Measurements from ENCODE around the gene VWA5B1. TPM values are rescaled to one million over a fixed set of nuclear protein-coding genes. Genes with fewer than 3 reads are reported as not detected.
"Not testable (repeated sequence)": the region's sequence is repeated elsewhere in the genome, so short reads cannot be mapped to it uniquely, and the experiment has no call there.

Gene VWA5B1, protein sequence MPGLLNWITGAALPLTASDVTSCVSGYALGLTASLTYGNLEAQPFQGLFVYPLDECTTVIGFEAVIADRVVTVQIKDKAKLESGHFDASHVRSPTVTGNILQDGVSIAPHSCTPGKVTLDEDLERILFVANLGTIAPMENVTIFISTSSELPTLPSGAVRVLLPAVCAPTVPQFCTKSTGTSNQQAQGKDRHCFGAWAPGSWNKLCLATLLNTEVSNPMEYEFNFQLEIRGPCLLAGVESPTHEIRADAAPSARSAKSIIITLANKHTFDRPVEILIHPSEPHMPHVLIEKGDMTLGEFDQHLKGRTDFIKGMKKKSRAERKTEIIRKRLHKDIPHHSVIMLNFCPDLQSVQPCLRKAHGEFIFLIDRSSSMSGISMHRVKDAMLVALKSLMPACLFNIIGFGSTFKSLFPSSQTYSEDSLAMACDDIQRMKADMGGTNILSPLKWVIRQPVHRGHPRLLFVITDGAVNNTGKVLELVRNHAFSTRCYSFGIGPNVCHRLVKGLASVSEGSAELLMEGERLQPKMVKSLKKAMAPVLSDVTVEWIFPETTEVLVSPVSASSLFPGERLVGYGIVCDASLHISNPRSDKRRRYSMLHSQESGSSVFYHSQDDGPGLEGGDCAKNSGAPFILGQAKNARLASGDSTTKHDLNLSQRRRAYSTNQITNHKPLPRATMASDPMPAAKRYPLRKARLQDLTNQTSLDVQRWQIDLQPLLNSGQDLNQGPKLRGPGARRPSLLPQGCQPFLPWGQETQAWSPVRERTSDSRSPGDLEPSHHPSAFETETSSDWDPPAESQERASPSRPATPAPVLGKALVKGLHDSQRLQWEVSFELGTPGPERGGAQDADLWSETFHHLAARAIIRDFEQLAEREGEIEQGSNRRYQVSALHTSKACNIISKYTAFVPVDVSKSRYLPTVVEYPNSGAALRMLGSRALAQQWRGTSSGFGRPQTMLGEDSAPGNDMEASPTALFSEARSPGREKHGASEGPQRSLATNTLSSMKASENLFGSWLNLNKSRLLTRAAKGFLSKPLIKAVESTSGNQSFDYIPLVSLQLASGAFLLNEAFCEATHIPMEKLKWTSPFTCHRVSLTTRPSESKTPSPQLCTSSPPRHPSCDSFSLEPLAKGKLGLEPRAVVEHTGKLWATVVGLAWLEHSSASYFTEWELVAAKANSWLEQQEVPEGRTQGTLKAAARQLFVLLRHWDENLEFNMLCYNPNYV
- 1 to 10 TPM in 3 of 4 donors, under 1 TPM in 1; 0.91 to 1.6 (median 1.3) TPM for polyA plus RNA-seq (ENCODE audit: insufficient read length in 4 of 4)

DNA sequence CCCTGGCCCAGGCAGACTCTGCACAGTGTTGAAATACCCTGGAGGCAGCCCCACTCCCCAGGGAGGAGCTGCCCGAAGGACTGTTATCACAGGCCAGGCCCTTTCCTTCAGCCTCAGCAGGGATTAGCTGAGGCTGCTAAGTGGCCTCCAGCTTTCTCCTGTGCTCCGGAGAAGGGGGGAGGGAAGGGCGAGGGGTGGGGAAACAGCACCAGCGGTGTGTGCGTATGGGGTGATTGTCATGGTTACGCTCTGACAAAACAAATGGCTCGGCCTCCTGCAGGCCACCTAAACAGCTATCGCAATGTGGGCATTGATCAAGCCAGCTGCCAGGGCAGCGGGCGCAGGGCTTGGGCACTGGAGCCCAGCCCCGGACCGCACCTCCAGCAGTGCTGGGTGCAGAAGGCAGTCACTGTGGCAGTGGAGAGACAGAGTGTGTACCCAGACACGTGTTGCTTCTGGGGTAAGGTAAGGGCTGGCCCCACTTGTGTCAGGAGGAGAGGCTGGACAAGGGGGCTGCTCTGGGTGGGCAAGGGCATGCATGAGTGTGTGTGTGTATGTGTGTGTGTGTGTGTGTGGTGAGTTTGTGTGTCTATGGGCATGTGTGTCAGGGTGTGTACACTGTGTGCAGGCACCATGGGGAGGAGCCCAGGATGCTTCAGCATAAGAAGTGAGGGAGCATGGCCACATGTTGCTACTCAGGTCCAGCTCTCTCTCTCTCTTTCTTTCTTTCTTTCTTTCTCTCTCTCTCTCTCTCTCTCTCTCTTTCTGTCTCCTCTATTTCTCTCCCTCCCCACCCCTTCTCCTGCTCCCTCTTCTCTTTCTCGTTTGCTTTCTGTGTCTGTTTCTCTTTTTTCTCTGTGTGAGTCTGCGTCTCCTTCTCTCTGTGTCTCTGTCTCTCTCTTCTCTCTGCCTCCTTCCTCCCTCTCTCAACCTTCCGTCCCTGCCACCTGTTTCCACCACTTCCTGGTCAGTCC is at the start of gene VWA5B1:
VWA5B1 (plus strand) TSS at position 252 of the 974 bp plus-strand sequence. CDS start 19,727 bp downstream, outside the sequence.
- DNase-seq (ENCODE audit: low read depth in 4 of 4, low spot score in 3 of 4): peak; percentile 22 to 33 (median 26)

GRCh38 chr1:20242890-20243479 is 47.7 kb upstream of the VWA5B1 start:
- no peak for DNase-seq (ENCODE audit: low read depth in 4 of 4, low spot score in 3 of 4)

DNA sequence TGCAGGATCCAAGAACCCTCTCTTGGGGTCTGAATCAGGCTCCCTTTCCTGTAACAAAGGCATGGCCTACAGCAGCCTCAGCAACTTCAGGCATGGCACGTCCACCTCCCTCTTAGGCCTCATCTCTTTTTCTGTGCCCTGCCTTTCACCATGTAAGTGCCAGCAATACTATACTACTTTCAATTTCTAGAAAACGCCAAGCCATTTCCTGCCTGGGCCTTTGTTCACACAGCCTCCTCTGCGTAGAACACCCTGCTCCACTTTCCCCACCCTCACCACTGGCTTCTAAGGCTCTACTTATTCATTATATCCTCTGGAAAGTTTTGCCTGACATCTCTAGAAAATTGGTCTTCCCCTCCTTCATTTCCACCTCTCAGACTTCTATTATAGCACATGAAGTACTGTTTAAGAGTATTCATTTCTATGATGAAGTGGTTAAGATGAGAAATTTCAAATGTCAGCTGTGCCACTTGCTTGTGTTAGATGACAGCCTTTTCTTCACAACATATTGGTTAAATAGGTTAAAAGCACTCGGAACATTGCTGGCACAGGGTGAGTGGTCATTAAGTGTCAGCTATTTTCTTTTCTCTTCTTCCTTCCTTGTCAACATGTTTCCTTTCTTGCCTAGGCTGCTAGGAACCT is 41.6 kb upstream of the VWA5B1 start:
- DNase-seq (ENCODE audit: low read depth in 4 of 4, low spot score in 3 of 4): no peak

GRCh38 chr1:20250340-20250989 is 40.2 kb upstream of the VWA5B1 start:
- DNase-seq (ENCODE audit: low read depth in 4 of 4, low spot score in 3 of 4): no peak

- no peak for DNase-seq (ENCODE audit: low read depth in 4 of 4, low spot score in 3 of 4)
Measured at GRCh38 chr1:20252587-20252986, 38.1 kb upstream of the VWA5B1 start.

DNA sequence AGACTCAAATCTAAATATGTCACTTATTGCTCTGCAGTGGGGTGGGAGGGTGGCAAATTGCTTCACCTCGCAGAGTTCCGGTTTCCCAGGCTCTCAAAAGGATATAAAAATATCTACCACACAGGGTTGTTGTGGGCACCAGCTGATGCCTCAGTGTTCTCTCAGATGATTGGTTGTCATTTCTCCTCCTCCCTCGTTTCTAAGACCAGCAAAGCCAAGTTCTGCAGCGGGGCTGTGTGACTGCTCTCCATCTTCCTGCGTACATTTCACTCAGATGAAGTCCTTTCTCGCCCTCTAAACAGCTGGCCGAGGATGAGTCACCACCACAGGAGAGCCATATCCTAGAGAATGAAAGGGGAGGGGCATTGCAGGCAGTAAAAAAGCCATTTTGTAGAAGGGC is 35.0 kb upstream of the VWA5B1 start:
- no peak for DNase-seq (ENCODE audit: low read depth in 4 of 4, low spot score in 3 of 4)

- DNase-seq (ENCODE audit: low read depth in 4 of 4, low spot score in 3 of 4): no peak
Measured at GRCh38 chr1:20259646-20260045, 31.0 kb upstream of the VWA5B1 start.

GRCh38 chr1:20261095-20261494 is 29.6 kb upstream of the VWA5B1 start:
- DNase-seq (ENCODE audit: low read depth in 4 of 4, low spot score in 3 of 4): no peak

GRCh38 chr1:20262810-20263534 is 27.7 kb upstream of the VWA5B1 start:
- DNase-seq (ENCODE audit: low read depth in 4 of 4, low spot score in 3 of 4): no peak

- DNase-seq (ENCODE audit: low read depth in 4 of 4, low spot score in 3 of 4): no peak
Measured at GRCh38 chr1:20265250-20265649, 25.4 kb upstream of the VWA5B1 start.

DNA sequence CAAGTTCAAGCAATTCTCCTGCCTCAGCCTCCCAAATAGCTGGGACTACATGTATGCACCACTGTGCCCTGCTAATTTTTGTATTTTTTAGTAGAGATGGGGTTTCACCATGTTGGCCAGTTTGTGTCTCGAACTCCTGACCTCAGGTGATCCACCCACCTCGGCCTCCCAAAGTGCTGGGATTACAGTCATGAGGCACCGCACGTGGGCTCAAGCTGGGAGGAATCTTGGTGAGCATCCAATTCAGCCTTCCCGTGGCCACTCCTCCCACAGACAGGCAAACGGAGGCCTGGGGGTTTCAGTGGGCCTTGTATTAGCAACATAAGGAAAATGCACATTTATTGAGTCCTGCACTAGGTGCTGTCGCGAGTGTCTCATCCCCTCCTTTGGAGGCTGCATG is 24.5 kb upstream of the VWA5B1 start:
- DNase-seq (ENCODE audit: low read depth in 4 of 4, low spot score in 3 of 4): no peak

DNA sequence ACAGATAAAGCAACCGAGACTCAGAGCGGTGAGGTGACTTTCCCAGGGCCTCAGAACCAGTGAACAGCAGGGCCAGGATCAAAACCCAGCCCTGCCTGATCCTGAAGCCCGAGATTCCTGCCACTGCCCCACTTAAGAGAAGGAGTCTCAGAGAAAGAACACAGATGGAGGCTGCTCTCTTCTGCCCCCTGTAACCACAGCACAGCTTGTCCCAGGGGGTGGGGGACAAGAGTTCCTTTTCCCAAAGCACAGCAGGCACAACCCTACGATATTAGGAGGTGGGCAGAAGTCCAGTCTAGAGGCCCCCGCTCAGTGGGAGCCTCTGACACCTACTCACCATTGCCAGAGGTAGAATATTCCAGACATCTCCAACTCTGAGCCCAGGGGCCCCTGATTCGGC is 24.0 kb upstream of the VWA5B1 start:
- DNase-seq (ENCODE audit: low read depth in 4 of 4, low spot score in 3 of 4): no peak

- no peak for DNase-seq (ENCODE audit: low read depth in 4 of 4, low spot score in 3 of 4)
Measured at GRCh38 chr1:20271498-20272400, 18.9 kb upstream of the VWA5B1 start.

DNA sequence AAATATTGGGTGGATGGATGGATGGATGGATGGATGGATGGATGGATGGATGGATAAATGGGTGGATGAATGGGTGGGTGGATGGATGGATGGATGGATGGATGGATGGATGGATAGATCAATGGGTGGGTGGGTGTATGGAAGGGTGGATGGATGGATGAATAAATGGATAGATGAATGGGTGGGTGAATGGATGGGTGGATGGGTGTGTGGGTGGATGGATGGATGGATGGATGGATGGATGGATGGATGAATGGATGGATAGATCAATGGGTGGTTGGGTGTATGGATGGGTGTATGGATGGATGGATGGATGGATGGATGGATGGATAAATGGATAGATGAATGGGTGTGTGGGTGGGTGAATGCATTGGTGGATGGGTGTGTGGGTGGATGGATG is 17.0 kb upstream of the VWA5B1 start:
- DNase-seq (ENCODE audit: low read depth in 4 of 4, low spot score in 3 of 4): not testable (repeated sequence)

- DNase-seq (ENCODE audit: low read depth in 4 of 4, low spot score in 3 of 4): no peak
Measured at GRCh38 chr1:20275319-20275925, 15.3 kb upstream of the VWA5B1 start.

- DNase-seq (ENCODE audit: low read depth in 4 of 4, low spot score in 3 of 4): no peak
Measured at GRCh38 chr1:20276485-20277159, 14.1 kb upstream of the VWA5B1 start.

All from right renal pelvis (tissue), 4 donors.